ENCODE data around the gene APC.

The APC gene

DNA sequence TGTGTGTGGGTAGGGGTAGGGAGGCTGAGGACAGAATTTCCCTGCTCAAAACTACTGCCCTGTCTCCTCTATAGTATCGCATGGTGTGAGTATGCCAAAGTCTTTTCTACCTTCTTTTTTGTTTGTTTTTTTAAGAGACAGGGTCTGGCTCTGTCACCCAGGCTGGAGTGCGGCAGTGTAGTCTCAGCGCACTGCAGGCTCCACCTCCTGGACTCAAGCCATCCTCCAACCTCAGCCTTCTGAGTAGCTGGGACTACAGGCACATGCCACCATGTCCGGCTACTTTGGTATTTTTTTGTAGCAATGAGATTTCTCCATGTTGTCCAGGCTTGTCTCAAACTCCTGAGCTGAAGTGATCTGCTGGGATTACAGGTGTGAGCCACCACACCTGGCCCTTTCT is 125.9 kb downstream of the APC start:
- H3K9me3 ChIP-seq (ENCODE audit: control insufficient read depth, low read length): no peaks in the 10 kb centered on the region
- no peaks in the 10 kb centered on the region for H3K27me3 ChIP-seq (ENCODE audit: control insufficient read depth, insufficient read depth, low read length)
- TF ChIP-seq, protein P1, sequence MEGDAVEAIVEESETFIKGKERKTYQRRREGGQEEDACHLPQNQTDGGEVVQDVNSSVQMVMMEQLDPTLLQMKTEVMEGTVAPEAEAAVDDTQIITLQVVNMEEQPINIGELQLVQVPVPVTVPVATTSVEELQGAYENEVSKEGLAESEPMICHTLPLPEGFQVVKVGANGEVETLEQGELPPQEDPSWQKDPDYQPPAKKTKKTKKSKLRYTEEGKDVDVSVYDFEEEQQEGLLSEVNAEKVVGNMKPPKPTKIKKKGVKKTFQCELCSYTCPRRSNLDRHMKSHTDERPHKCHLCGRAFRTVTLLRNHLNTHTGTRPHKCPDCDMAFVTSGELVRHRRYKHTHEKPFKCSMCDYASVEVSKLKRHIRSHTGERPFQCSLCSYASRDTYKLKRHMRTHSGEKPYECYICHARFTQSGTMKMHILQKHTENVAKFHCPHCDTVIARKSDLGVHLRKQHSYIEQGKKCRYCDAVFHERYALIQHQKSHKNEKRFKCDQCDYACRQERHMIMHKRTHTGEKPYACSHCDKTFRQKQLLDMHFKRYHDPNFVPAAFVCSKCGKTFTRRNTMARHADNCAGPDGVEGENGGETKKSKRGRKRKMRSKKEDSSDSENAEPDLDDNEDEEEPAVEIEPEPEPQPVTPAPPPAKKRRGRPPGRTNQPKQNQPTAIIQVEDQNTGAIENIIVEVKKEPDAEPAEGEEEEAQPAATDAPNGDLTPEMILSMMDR (IDR thresholded peaks at IDR 0.05): no peak
- H2AFZ ChIP-seq: no peak overlapping the region
- H3K9ac ChIP-seq: no peak overlapping the region
- no peak overlapping the region for H3K4me3 ChIP-seq (ENCODE audit: low read depth, low read length)
- peaks cover 3% of the 10 kb centered on the region for H3K4me1 ChIP-seq
- H3K27ac ChIP-seq: no peak overlapping the region
- no peaks in the 10 kb centered on the region for H3K36me3 ChIP-seq (ENCODE audit: control insufficient read depth, insufficient read depth, low read length)
- H3K4me2 ChIP-seq (ENCODE audit: low read length): no peak overlapping the region
- H3K79me2 ChIP-seq: peaks cover 11% of the 10 kb centered on the region

DNA sequence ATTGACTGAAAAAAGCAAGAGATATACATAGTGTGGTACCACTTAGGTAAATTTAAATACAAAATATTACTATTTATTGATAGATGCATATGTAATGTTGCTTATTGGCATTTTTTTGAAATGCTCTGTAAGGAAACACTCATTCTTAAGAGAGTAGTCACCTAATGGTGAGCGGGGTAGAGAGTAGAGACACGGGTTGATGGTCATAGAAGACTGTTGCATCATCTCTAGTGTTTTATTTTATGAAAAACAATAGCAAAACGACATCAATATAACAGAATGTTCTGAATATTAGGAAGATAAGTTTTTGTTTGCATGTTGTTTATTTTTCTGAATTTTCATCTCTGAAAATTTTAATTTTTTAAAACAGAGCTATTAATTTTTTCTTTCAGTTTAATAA is 127.4 kb downstream of the APC start:
- TF ChIP-seq, protein P1 (IDR thresholded peaks at IDR 0.05): no peak
- Histone ChIP-seq H3K27me3 (ENCODE audit: control insufficient read depth, insufficient read depth, low read length) (no peaks in the 10 kb centered on the region), H3K4me1 (peaks cover 3% of the 10 kb centered on the region), H3K4me3 (ENCODE audit: low read depth, low read length) (no peak overlapping the region), H3K9me3 (ENCODE audit: control insufficient read depth, low read length) (no peaks in the 10 kb centered on the region), H3K36me3 (ENCODE audit: control insufficient read depth, insufficient read depth, low read length) (no peaks in the 10 kb centered on the region), H2AFZ (no peak overlapping the region), H3K79me2 (peaks cover 11% of the 10 kb centered on the region), H3K4me2 (ENCODE audit: low read length) (no peak overlapping the region), H3K9ac (no peak overlapping the region), H3K27ac (no peak overlapping the region)

DNA sequence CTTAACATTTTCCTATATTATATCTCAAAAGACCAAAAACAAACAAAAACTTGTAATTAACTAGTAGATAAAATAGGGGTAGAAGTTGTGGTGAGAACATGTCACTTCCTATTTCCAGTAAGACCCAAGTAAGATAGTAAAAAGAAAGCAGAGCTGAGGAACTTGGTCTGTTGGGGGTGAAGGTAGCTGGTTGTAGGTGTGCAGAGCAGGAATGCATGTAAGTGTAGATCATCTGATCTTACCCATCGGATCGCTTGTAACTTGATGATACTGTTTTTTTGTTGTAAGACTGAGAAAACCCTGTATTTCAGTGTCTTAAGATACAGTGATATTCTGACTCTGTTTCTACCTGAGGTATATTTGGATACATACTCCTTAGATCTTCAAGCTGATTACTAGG is 129.1 kb downstream of the APC start:
- Histone ChIP-seq H3K27ac (no peak overlapping the region), H2AFZ (no peak overlapping the region), H3K9me3 (ENCODE audit: control insufficient read depth, low read length) (no peaks in the 10 kb centered on the region)

DNA sequence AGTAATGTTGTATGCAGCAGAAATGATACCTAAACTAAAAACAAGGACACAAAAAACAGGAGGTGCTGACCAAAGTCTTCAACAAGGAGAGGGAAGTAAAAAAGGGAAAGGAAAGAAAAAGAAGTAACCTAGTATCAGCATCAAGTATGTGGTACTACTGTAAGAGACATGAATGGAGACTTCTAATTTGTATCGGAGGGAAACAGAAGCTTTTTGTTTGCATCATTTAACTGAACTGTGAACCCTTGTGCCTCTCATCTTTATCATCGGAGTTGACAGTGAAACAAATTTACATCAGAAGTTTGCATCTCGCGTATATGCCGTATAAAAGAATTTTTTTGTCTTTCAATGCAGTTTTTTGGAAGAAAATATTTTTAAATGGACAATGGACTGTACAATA is 129.7 kb downstream of the APC start:
- Histone ChIP-seq H3K36me3 (ENCODE audit: control insufficient read depth, insufficient read depth, low read length) (no peaks in the 10 kb centered on the region), H3K9me3 (ENCODE audit: control insufficient read depth, low read length) (no peaks in the 10 kb centered on the region), H3K9ac (no peak overlapping the region)

More for the DNA sequence above, 129.1 kb downstream of the APC start:
- H3K36me3 ChIP-seq (ENCODE audit: control insufficient read depth, insufficient read depth, low read length): no peaks in the 10 kb centered on the region
- no peak overlapping the region for H3K9ac ChIP-seq
- no peak overlapping the region for H3K4me3 ChIP-seq (ENCODE audit: low read depth, low read length)
- no peaks in the 10 kb centered on the region for H3K4me1 ChIP-seq
- H3K79me2 ChIP-seq: peaks cover 7% of the 10 kb centered on the region
- H3K4me2 ChIP-seq (ENCODE audit: low read length): no peak overlapping the region
- H3K27me3 ChIP-seq (ENCODE audit: control insufficient read depth, insufficient read depth, low read length): no peaks in the 10 kb centered on the region
- TF ChIP-seq, protein P1 (IDR thresholded peaks at IDR 0.05): no peak

DNA sequence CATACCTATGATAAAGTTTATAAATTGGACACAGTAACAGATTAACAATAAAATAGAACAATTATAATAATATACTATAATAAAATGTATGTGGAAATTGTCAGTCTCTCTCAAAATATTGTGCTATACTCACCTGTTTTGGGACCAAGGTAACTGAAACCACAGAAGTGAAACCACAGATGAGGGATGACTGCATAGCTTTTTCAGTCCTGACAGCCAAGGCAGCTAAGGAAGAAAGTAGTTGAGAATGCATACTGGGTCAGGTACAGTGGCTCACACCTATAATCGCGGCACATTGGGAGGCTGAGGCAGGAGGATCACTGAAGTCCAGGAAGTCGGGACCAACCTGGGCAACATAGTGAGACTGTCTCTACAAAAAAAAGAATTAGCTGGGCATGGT is 132.3 kb downstream of the APC start:
- Histone ChIP-seq H3K9ac (no peak overlapping the region), H3K27ac (no peak overlapping the region), H3K4me2 (ENCODE audit: low read length) (no peak overlapping the region), H2AFZ (no peak overlapping the region), H3K4me1 (no peaks in the 10 kb centered on the region), H3K36me3 (ENCODE audit: control insufficient read depth, insufficient read depth, low read length) (no peaks in the 10 kb centered on the region), H3K27me3 (ENCODE audit: control insufficient read depth, insufficient read depth, low read length) (no peaks in the 10 kb centered on the region), H3K4me3 (ENCODE audit: low read depth, low read length) (no peak overlapping the region), H3K79me2 (peaks cover 3% of the 10 kb centered on the region), H3K9me3 (ENCODE audit: control insufficient read depth, low read length) (no peaks in the 10 kb centered on the region)
- TF ChIP-seq, protein P1 (IDR thresholded peaks at IDR 0.05): no peak

More for the DNA sequence above, 129.7 kb downstream of the APC start:
- TF ChIP-seq, protein P1 (IDR thresholded peaks at IDR 0.05): no peak
- Histone ChIP-seq H2AFZ (no peak overlapping the region), H3K4me3 (ENCODE audit: low read depth, low read length) (no peak overlapping the region), H3K4me2 (ENCODE audit: low read length) (no peak overlapping the region), H3K4me1 (no peaks in the 10 kb centered on the region), H3K27me3 (ENCODE audit: control insufficient read depth, insufficient read depth, low read length) (no peaks in the 10 kb centered on the region), H3K27ac (no peak overlapping the region), H3K79me2 (peaks cover 4% of the 10 kb centered on the region)

All from parathyroid adenoma (tissue), 2 donors.